K562 treated with DMSO at 1 percent for 4 hours (cell line): ENCODE data around the gene CEP162. TPM values are rescaled to one million over a fixed set of nuclear protein-coding genes. Genes with fewer than 3 reads are reported as not detected.

Experiments used
- total RNA-seq: library from RNA; unstranded; fragments of 300-600 nt; gene quantifications from 2 replicates; pipeline ENCODE4 v1.2.3, GENCODE V29; 2022; ENCODE audit not compliant: insufficient read depth

CEP162 gene, protein sequence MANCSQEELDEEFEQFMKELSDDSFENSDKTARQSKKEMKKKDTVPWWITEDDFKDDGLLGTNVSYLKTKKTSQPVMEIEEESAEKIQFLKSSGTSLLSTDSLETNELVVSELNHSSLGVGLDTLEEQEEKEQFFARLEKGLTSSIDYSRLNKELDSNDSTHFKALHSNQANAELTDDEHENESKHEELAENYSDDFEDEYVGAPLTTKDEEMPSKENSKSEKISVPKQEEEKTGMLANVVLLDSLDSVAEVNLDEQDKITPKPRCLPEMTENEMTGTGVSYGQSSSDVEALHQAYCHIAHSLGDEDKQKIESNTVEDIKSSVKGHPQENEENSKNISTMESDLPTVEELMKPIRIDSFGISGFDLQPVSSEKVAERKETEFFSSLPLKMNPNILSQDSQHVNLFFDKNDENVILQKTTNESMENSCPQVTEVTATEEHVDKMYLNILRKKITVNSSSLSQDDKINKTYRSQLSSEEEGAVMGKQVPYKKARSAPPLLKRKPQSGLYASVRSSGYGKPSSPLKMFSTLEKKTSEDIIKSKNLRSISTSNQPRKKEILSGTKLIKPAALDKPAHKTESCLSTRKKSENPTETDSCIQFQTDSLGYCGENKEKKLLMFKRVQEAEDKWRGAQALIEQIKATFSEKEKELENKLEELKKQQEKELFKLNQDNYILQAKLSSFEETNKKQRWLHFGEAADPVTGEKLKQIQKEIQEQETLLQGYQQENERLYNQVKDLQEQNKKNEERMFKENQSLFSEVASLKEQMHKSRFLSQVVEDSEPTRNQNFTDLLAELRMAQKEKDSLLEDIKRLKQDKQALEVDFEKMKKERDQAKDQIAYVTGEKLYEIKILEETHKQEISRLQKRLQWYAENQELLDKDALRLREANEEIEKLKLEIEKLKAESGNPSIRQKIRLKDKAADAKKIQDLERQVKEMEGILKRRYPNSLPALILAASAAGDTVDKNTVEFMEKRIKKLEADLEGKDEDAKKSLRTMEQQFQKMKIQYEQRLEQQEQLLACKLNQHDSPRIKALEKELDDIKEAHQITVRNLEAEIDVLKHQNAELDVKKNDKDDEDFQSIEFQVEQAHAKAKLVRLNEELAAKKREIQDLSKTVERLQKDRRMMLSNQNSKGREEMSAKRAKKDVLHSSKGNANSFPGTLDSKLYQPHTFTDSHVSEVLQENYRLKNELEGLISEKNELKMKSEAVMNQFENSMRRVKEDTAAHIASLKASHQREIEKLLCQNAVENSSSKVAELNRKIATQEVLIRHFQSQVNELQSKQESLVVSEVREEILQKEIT (N-terminal part only)
- total RNA-seq = 2.0 and 3.1 TPM in 2 replicates

DNA sequence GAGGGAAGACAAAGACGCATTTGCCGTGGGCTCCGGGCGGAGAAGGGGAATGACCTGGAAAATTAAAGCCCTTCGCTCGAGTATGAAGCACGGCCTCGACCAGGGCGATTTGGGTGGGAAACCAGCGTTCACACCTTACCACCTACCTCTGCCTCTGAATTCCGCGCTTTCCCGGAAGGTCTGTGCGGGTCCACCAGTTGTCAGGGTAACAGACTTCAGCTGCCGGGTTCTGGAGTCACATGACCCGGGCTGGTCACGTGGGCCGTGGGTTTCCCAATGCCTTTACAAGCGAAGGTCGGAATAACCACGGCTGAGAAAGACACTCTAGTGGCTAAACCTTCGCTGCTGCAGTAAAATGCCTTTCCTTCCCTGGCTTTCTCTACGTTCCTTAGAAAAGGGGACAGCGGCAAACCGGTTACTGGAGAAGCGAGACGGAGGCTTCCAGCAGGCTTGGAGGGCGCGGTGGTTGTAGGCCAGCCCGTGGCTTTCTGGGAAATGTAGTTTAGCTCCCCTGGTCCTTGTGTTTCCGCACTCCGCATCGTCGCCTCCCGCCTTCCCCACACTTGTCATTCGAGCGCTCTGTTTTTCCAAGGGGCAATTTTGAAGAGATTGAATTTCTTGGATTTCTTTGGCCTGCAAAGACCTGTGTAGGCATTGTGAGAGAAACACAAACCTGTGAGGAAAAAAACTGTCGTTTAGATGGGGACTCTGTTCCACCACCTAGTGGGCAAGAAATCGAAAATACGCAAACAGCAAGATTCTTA is at the start of gene CEP162:
TSS of gene CEP162 (minus strand) at position 210 of the 764 bp plus-strand sequence. CDS start 1,250 bp downstream, outside the sequence.

Other genes starting within 250 kb of the CEP162 start
- 2.6 and 3.4 TPM in 2 replicates for gene MRAP2, start 193.9 kb downstream of the CEP162 start, total RNA-seq